ENCODE data around the gene HRK. TPM values are rescaled to one million over a fixed set of nuclear protein-coding genes. Genes with fewer than 3 reads are reported as not detected.

Gene HRK
- total and polyA plus RNA-seq, 9 of the 15 experiments (the other 6 are each of a cell fraction or from before 2014, with no cell fraction given): 0.01 to 0.05 (median 0.04) TPM; not detected in 6

GRCh38 chr12:116884871-116885270 lies 3.6 kb upstream of the HRK start:
- no peaks in the 10 kb centered on the region for H3K36me3 ChIP-seq (ENCODE audit: control insufficient read depth, insufficient read depth, low read length)
- ATAC-seq (no peak), DNase-seq (ENCODE audit: extremely low read depth in 1 of 4, low spot score in 3 of 4) (no peak), FAIRE-seq (no peak)
- no peaks in the 10 kb centered on the region for H3K79me2 ChIP-seq (ENCODE audit: control insufficient read depth, insufficient read depth, low read length)
- peaks cover 6% of the 10 kb centered on the region; the same call in 1 of the 2 replicates for H4K20me1 ChIP-seq (replicated peaks; ENCODE audit: control insufficient read depth, insufficient read depth, low read length)
- no peaks in the 10 kb centered on the region for H3K9me3 ChIP-seq (replicated peaks; ENCODE audit: control insufficient read depth, insufficient read depth, low read depth, low read length)
- in situ Hi-C loops (cut with MboI) (no loop called here), intact Hi-C loops (cut with micrococcal nuclease) (no loop called here)
- WGBS (ENCODE audit: insufficient coverage, low coverage, missing lambda C conversion rate): 3% methylated on average over 3 of the region's 3 CpGs
- TF ChIP-seq KAT2B (IDR thresholded peaks at IDR 0.05; ENCODE audit: low read depth, low read length): no peak
- TF ChIP-seq SNIP1 (IDR thresholded peaks at IDR 0.05; ENCODE audit: low read depth): no peak
- TF ChIP-seq PREB (CRISPR knock-in tag; IDR thresholded peaks at IDR 0.05): no peak
- TF ChIP-seq E4F1 (CRISPR knock-in tag; IDR thresholded peaks at IDR 0.05; ENCODE audit: borderline replicate concordance): no peak
- TF ChIP-seq TAF9B (IDR thresholded peaks at IDR 0.05; ENCODE audit: partially characterized antibody): no peak
- TF ChIP-seq E2F5 (CRISPR knock-in tag; IDR thresholded peaks at IDR 0.05): no peak
- no peak for TF ChIP-seq STAT6 (CRISPR knock-in tag; IDR thresholded peaks at IDR 0.05)
- no peak for TF ChIP-seq ZNF57 (CRISPR knock-in tag; IDR thresholded peaks at IDR 0.05)
- TF ChIP-seq NFIX (CRISPR knock-in tag; IDR thresholded peaks at IDR 0.05; ENCODE audit: low read depth): no peak
- no peak overlapping the region for H3K4me3 ChIP-seq
- ChIA-PET POLR2A (interaction anchor here (0.6 to 0.7 kb wide), 2 partner anchors 40 to 73 kb away, joined by 3 read pairs; no protein-coding TSS in a partner anchor), CTCF (ENCODE audit: low intra/inter-chr PET ratio) (no interaction called here)
- H3K9ac ChIP-seq (ENCODE audit: insufficient read depth in 1 of 2, low read depth in 2 of 2, low read length in 2 of 2): no peak overlapping the region
- H3K27me3 ChIP-seq (ENCODE audit: control insufficient read depth in 2 of 2, insufficient read depth in 2 of 2, low read length in 2 of 2): peaks cover 37 to 47% of the 10 kb centered on the region in 2 experiments
- no peak overlapping the region for H3K27ac ChIP-seq (ENCODE audit: extremely low read depth, low read depth, low read length)
- no peaks in the 10 kb centered on the region for H3K9me1 ChIP-seq (ENCODE audit: control insufficient read depth, insufficient read depth, low read length)
- H2AFZ ChIP-seq (ENCODE audit: low read depth, low read length): no peak overlapping the region
- no TSS peak for BruUV-seq (replicated peaks)
- H3K4me1 ChIP-seq (replicated peaks in 1 of 2; ENCODE audit: control insufficient read depth in 2 of 2, insufficient read depth in 2 of 2, low read length in 2 of 2): peaks cover 0 to 14% of the 10 kb centered on the region in 2 experiments; a peak in 3 of 5 replicates
- H3K4me2 ChIP-seq (ENCODE audit: insufficient read depth, low read length): no peak overlapping the region
